ENCODE measurements around the gene DPM2.
A peak's percentile ranks its signal among the peaks of the same experiment; 100 is the strongest.

Gene DPM2

DNA sequence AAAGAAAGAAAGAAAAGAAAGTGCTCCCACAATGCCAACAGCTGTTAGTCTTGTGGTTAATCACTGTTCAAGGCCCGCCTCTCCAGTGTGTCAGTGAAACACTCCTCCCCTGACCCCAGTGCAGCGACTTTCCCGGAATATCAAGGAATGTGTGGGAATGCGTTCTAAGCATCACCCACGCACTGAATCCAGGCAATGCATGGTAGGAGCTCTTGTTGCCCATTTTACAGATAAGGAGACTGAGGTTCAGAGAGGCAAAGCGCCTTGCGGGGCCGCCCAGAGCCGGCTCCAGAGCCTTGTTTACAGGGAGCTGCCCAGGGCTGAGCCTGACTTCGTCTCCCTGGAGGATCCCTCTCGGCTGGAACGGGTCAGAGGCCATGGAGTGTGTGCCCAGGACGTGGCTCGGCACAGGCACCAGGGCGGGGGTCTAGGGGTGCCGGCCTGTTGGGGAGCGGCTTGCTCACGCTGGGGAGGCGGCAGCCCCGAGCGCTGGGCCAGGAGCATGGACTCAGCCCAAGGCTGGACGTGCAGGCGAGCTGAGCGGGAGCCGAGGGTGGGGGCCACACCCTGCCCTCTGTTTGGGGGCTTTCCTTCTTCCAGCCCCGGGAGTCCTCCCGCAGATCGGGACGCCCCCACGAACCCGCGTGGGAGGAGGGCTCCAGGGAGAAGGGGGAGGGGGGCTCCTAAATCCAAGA is 39.1 kb downstream of the DPM2 start:
- DNase-seq (ENCODE audit: low spot score): peak; percentile 91

DNA sequence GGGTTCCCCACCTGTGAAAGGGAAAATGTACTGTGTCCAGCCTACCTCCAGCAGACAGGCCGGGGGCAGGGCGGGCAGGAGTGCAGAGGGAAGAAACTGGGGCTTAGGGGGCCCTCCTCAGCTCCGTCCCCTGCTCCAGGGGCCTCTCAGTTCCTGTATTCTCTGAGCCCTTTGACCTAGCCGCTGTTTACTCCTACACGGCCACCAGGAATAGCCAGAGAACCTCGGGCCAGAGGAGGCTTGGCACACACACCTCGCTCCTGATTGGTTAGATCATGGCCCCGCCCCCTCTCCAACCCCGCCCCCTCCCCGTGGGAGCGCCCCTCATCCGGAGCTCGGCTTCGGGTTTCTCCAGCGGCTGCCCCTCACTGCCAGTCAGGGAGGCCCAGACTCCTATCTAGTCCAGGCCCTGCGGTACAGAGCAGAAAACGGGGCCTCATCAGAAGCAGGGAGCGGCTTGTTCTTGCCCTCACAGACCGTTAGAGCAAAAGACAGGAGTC is 40.4 kb downstream of the DPM2 start:
- DNase-seq (ENCODE audit: low spot score): peak; percentile 94

DNA sequence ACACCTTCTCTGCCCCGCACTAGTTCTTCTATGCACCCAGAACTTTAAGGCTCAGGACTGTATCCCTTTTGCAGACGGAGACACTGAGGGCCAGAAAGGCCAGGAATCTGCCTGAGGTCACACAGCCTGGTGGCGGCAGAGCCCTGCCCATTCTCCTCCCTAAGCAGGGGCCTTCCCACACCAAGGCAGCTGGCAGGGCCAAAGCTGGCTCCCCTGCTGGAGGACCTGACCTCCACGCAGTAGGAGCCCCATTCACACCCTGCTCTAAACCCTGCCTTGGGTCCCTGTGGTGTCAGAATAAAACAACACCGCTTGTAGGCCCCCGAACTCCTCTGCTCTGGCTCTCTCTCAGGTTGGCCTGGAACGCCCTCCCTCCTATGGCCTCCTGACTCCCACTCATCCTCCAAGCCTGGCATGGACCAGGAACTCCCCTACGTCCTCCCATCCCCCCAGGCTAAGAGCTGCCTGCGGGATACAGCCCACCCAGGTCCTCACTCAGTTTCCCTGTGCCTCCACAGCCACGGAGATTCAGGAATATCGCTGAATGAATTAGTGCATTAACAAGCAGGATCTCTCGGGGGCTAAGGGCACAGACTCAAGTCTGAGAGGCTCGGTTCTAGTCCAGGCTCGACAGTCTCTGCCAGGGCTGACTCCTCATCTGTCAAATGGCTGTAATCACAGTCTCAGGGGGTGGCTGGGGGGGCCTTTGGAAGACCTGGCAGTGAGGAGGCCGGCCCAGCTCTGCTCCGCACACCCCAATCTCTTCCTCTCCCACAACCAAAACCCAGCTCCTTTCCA is 41.1 kb downstream of the DPM2 start:
- no peak for DNase-seq (ENCODE audit: low spot score)

DNA sequence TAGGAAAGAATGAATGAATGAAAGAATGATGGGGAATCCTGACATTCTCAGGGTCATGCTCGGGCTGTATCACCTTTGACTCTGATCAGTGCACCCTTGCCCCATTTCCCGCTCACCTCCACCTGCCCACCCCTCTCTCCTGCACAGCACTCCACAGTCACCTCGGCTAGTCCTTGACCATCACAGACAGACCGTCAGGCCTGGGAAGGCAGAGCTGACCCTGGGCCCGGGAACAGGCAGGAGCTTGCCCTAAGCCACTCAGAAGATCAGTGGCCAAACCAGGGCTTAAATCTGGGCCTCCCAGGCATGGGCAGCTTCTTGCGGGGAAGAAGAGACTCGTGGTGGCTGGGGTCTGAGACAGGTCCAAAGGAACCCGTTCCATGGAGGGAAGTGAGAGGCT is 41.8 kb downstream of the DPM2 start:
- no peak for DNase-seq (ENCODE audit: low spot score)

DNA sequence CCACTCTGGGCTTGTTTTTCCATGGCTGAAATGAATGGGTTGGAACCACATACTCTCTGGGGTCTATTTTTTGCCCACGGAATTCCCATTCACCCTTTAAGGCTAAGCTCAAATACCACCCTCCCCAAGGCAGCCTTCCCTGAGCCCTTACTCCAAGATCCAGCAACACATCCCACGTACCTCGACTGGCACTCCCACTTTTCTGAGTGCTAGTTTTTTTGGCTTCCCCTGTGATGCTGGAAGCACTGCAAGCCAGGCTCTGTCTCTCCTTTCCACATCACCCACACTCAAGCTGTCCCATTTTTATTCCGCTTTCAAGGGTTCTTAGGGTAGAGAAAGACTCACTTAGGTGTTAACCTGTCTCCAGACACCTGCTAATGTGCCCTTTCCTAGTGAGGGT is 44.3 kb downstream of the DPM2 start:
- DNase-seq (ENCODE audit: low spot score): no peak

DNA sequence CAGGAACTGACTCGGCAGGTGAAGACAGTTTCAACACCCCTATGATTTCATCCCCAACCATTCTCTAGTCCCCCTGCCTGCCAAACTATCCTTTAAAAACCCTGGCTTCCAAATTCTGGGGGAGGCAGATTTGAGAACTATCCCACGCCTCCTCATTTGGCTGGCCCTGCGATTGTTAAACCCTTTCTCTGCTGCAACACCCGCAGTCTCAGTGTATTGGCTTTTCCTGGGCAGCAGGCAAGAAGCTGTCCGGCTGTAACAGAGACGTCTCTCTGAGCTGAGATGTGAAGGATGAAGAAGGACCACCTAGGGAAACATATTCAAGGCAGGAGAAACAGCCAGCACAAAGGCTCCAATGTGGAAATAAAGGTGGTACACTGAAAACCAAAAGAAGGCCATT is 44.8 kb downstream of the DPM2 start:
- no peak for DNase-seq (ENCODE audit: low spot score)

DNA sequence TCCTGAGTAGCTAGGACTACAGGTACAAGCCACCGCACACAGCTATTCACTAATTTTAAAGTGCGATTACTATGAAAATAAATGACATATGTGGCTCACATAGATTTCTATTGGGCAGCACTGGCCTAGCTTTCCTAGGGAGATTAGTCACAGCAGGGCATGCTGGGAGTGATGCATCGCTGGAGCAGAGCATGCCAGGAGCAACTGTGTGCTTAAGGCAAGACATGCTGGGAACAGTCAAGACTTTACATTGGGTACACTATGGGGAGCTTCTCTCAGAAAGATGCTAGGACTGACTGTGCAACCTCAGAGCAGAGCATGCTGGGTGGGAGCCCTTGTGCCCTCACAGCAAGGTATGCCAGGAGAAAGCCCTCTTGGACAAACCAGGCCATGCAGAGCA is 47.6 kb downstream of the DPM2 start:
- no peak for DNase-seq (ENCODE audit: low spot score)

DNA sequence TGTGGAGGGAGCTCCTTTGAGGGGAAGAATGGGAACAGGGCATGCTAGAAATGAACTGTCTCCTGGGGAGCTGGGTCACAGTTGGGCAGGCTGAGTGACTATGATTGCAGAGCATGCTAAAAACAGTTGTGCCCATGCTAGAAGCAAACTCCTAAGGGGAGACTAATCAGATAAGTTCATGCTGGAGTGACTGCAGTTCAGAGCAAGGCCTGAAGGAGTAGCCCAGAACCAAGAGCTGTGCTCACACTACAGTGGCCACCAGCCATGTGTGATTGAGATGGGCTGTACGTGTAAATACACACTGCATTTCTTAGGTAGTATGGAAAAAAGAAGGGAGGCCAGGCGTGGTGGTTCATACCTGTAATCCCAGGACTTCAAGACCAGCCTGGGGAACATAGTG is 49.9 kb downstream of the DPM2 start:
- no peak for DNase-seq (ENCODE audit: low spot score)

DNA sequence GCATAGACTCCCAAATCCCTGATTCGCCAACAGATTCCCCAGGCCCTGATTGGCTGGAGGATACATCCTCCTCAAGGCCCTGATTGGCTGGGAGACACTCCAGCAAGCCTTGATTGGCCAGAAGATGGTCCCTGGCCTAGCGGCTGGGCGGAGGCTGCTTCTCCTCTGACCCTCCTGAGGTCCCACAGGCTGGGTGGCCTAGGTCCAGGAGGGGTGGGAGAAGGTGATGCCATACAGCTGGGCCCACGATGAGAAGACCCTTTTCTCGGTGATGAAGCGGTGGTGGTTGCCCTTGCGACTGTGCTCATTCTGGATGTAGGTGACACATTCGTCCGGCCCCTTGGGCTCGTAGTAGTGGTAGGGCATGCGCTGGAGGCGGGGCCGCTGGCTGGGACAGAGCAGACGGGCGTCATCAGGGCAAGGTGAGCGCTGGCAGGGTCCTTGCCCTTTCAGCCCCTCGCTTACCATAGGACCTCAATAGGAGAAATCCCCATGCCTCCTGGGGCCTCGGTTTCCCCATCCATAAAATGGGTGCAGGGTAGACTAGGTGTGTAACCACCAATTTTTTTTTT is 51.2 kb downstream of the DPM2 start:
- no peak for DNase-seq (ENCODE audit: low spot score)

GRCh38 chr9:127885508-127886281 is 52.0 kb downstream of the DPM2 start:
- no peak for DNase-seq (ENCODE audit: low spot score)

Data from hepatic stellate cell (primary cell).